ENCODE measurements around the gene RPS2. TPM values are rescaled to one million over a fixed set of nuclear protein-coding genes. Genes with fewer than 3 reads are reported as not detected.

The RPS2 gene
- total and polyA plus RNA-seq, 2 of the 8 experiments (the other 6 are each of a cell fraction or from before 2014, with no cell fraction given): 4,042 to 16,783 TPM

- TF ChIP-seq NRF1 (IDR thresholded peaks at IDR 0.05; ENCODE audit: low read depth, low read length) (no peak), RBBP5 (IDR thresholded peaks at IDR 0.05; ENCODE audit: borderline replicate concordance, low read depth, low read length) (no peak), POLR2A (IDR thresholded peaks at IDR 0.05; ENCODE audit: control extremely low read depth in 1 of 2, low read depth in 2 of 2, low read length in 2 of 2) (peak; percentile 30 to 59; a peak in 1 of 3 replicates), JUN (IDR thresholded peaks at IDR 0.05; ENCODE audit: low read depth, low read length) (no peak), TAF7 (optimal IDR thresholded peaks at IDR 0.05; ENCODE audit: borderline replicate concordance, low read depth, low read length) (no peak)
Observed at GRCh38 chr16:1963806-1964505, 670 bp downstream of the RPS2 start (continued).

All from H1 (cell line).